Epidermal melanocyte (primary cell): ENCODE results near the gene CDC27.
"Not testable (repeated sequence)": the region's sequence is repeated elsewhere in the genome, so short reads cannot be mapped to it uniquely, and the experiment has no call there.

ENCODE experiments used
- DNase-seq: peaks from one replicate; pipeline ENCODE4 v3.0.0; 2011; ENCODE audit warnings: low spot score; ENCODE audit not compliant: insufficient read length

The CDC27 gene

DNA sequence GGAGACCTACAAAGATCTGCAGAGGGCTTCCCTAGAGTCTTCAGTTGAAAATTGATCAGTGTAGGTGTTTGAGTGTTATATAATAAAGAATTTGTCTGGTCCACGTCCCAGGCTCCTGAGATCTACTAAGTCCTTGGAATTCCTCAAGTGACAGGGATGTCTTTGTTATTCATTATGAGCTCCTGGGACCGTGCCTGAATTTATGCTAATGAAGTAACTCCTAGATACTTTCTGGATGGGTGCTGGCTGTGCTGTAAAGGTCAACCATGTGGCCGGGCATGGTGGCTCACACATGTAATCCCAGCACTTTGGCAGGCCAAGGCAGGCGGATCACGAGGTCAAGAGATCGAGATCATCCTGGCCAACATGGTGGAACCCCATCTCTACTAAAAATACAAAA is 43.7 kb downstream of the CDC27 start:
- no peak for DNase-seq

- no peak for DNase-seq
Measured at GRCh38 chr17:47135235-47135634, 53.9 kb downstream of the CDC27 start.

DNA sequence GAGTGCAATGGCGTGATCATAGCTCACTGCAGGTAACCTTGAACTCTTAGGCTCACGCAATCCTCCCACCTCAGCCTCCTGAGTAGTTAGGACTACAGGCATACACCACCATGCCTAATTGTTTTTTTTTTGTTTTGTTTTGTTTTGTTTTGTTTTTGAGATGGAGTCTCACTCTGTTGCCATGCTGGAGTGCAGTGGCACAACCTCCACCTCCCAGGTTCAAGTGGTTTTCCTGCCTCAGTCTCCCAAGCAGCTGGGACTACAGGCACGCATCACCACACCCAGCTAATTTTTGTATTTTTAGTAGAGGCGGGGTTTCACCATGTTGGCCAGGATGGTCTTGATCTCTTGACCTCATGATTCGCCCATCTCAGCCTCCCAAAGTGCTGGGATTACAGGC is 54.7 kb downstream of the CDC27 start:
- not testable (repeated sequence) for DNase-seq

DNA sequence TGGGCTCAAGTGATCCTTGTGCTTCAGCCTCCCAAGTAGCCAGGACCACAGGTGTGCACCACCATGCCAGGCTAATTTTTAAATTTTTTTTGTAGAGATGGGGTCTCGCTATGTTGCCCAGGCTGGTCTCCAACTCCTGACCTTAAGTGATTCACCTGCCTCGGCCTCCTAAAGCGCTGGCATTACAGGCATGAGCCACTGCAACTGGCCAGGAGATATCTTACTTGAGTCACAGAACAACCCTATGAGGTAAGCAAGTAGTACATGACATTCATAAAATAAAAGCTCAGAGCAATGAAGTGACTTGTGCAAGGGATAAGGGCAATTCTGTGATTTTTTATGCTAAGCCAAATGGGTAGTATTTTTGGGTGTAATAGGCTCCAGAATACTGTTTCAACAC is 57.3 kb downstream of the CDC27 start:
- DNase-seq: no peak

GRCh38 chr17:47126835-47127234 is 62.3 kb downstream of the CDC27 start:
- DNase-seq: not testable (repeated sequence)

DNA sequence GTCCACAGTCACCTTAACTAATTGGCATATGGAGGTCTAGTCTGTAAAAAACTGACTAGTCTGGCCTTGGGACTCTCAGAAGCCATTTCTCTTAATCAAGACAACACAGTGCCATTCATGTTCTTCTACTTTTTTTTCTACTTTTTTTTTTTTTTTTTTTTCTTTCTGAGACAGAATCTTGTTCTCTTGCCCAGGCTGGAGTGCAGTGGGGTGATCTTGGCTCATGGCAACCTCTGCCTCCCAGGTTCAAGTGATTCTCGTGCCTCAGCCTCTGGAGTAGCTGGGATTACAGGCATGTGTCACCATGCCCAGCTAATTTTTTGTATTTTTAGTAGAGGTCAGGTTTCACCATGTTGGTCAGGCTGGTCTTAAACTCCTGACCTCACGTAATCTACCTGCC is 65.8 kb downstream of the CDC27 start:
- not testable (repeated sequence) for DNase-seq

DNA sequence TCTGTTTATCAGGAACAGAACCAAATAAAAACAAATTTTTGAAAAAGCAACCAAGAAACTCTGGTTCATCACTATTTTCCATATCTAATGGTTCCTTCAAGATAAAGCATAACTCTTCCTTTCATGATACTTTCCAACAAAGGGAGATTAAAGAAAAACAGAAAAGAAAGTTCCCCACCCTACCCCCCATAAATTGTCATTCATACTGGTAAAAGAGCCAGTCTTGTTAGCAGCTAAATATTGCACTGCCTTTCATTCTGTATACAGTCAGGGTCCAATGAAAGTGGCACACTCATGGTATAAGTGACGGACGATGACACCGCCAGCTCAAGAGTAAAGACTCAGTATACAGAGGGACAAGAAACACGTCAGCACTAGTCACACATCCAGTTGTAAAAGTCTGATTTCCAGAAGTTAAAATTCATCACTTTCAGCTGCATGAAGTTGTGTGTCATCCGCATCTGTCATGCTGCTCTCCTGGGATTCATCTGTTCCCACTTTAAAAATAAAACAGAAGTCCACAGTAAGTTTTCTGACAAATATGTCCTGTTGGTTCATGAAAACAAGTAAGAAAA is 68.5 kb downstream of the CDC27 start:
- DNase-seq: no peak

DNA sequence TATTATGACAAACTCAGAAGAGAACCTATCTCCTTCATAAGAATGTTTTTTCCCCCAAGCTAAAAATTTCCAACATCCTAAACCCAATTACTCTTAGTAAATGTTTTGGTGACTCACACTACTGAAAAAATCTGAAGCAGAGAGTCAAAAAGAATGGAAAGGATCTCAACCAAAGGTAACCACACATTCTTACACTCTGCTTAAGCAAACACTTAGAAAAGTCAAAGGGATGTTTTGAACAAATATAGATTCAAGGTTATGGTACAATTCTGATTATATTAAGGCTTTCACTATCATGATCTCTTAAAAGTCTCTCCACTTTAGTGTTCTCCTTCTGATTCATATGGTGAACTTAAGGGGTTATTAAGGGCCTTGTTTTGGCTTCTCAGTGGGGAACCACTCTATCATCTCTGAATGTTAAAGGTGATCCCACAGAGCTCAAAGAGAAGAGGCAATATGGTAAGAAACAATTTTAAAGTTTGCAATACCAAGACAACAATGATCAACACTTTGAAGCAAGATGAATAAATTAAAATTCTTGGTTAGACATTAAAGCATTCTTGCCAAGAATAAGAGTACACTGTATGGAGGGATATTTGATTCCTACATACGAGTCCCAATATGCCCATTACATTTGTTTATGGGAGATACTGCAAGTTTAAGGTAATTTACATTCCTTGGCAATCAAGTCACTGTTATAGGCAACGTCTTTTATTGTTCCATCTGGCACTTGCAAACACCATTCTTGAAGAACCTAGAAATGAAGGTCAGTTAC is 69.2 kb downstream of the CDC27 start:
- DNase-seq: no peak

DNA sequence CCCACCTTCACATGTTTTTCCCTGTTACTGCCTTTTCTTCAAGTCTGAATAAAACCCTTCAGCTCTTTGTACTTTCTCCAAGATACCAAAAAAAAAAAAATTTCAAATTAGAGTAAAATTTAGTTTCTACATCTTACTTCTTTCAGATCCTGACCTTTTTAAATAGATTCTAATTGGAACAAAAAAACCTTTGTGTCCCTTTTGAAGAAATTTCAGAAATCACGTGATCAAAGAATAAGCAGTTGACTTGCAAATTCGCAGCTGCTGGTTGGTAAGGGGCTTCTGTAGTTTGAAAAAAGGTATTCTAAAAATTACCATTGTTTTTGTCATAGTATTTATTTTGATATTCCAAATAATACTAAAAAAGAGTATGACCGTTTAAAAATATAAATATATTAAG is 71.7 kb downstream of the CDC27 start:
- DNase-seq: no peak

GRCh38 chr17:47106130-47106529 is 83.0 kb downstream of the CDC27 start:
- no peak for DNase-seq

- not testable (repeated sequence) for DNase-seq
Measured at GRCh38 chr17:47105246-47105645, 83.8 kb downstream of the CDC27 start.

DNA sequence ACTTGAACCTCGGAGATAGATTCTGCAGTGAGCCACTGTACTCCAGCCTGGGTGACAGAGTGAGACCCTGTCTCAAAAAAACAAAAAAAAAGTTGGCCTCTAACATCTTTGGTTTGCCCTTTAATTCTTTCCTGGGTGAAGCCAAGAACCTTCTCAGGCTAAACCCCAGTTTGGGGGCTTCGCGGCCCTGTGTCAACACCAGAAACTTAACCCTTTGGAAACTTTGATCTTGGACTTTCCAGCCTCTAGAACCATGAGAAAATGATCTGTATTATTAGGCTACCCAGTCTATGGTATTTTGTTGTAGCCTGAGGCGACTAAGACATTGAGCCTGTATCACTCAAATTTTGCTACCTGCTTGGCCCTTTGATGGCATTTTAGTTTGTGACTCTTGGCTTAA is 86.2 kb downstream of the CDC27 start:
- DNase-seq: no peak

- peak; percentile 69 for DNase-seq
Measured at GRCh38 chr17:47099987-47100711, 88.9 kb downstream of the CDC27 start.

GRCh38 chr17:47099451-47099986 is 89.6 kb downstream of the CDC27 start:
- DNase-seq: no peak

GRCh38 chr17:47096343-47096742 is 92.8 kb downstream of the CDC27 start:
- DNase-seq: no peak

- no peak for DNase-seq
Measured at GRCh38 chr17:47095268-47095667, 93.8 kb downstream of the CDC27 start.

DNA sequence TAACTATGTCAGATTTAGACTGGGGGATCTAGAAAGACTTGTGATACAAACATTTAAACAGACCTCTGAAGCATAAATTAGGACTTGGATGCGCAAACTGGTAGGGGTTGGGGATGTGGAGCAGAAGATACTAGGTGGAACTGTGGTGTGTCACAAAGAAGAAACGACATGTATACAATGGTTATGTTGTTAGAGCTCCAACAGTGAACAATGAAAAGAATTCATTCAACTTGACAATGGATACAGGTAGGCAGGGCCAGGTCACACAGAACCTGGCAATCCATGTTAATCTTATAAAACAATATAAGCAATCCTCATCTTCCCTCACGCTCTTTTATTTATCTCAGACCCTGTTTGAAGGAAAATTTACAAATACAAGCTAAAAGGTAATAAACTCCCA is 102.0 kb downstream of the CDC27 start:
- no peak for DNase-seq

DNA sequence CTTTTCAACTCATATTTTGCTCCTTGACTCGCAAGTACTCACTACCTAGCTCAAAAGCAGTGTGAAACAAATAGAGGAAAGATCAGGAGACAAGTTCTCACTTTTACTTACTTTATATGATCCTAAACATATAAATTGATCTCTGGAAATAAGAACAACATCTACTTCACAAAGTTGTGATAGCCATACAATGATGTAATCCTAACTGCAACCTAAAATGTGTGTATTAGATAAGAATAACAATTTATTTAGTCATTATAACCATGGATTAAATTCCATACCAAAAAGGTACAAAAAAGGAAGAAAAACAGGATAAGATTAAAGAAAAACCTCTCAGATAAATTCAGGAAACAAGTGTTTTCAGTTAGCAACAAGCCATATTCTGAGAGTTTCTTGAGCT is 103.4 kb downstream of the CDC27 start:
- no peak for DNase-seq

DNA sequence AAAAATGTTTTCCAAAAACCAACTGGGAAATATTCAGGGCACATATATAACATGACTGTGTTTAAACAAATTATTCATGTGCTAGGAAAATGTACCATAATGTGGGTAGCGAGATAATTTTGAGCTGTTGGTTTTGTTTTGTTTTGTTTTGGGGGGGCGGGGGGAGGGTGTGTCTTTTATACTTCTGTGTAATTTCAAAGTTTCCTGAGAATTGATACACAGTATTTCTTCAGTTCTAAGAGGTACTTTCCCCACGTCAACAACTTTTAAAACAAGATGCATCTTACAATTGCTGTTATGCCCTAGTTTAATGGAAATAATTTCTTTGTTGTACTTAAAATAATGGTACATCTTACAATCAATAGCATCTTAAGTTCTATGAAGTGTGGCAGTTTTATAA is 110.3 kb downstream of the CDC27 start:
- DNase-seq: no peak

GRCh38 chr17:47077576-47077975 is 111.5 kb downstream of the CDC27 start:
- DNase-seq: no peak

- no peak for DNase-seq
Measured at GRCh38 chr17:47076171-47076570, 112.9 kb downstream of the CDC27 start.

GRCh38 chr17:47074361-47074760 is 114.7 kb downstream of the CDC27 start:
- not testable (repeated sequence) for DNase-seq
